Thyroid gland (tissue), 4 donors: ENCODE measurements around the gene PPIF.

Experiments
- POLR2A ChIP-seq, 2 donors: fragments of 450-650 bp; IDR thresholded peaks; one replicate each; pipeline ENCODE4 v1.6.1; 2017; ENCODE audit warnings: antibody characterized with exemption in 2 of 2, mild to moderate bottlenecking in 2 of 2, moderate library complexity in 1 of 2
- TF ChIP-seq, protein P1 (sequence below), 6 experiments: fragments of 200-600 bp in 3 of 6; fragments of 450-650 bp in 3 of 6; sonication (generic) in 3 of 6; IDR thresholded peaks; one replicate each; pipeline ENCODE4 v1.5.1; 2016 to 2019; ENCODE audit warnings: antibody characterized with exemption in 6 of 6, mild to moderate bottlenecking in 2 of 6, inconsistent platforms in 1 of 6, moderate library complexity in 1 of 6

DNA sequence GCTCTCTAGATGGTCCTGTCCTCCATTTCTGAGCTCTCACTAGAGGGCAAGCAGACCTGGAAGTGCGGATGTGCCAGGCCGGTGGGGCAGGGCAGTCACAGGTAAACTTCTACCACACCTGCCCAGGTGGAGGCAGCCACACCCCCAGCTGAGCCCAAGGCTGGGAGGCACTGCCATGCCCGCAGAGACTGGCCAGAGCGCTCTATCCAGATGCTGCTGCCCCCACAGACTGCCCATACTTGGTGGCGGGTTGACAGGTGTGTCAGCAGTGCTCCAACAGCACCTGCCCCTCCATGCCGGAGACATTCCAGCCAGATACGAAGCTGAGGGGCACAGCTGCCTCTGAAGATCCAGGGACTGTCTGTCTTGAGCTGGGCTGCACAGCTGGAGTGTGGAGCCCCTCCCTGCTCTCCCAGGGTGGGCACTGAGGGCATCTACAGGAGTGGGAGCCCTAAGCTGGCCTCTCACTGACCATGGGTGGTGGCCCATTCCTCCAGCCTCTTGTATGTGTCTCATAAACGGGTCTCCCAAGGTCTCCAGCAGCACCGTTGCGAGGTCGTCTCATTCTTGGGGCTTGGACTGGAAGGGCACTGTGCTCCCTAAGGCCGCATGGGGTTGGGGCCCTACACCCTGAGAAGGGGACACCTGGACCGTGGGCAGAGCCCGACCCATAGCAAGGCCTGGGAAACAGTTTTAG lies 38.2 kb upstream of the PPIF start:
- TF ChIP-seq, protein P1, sequence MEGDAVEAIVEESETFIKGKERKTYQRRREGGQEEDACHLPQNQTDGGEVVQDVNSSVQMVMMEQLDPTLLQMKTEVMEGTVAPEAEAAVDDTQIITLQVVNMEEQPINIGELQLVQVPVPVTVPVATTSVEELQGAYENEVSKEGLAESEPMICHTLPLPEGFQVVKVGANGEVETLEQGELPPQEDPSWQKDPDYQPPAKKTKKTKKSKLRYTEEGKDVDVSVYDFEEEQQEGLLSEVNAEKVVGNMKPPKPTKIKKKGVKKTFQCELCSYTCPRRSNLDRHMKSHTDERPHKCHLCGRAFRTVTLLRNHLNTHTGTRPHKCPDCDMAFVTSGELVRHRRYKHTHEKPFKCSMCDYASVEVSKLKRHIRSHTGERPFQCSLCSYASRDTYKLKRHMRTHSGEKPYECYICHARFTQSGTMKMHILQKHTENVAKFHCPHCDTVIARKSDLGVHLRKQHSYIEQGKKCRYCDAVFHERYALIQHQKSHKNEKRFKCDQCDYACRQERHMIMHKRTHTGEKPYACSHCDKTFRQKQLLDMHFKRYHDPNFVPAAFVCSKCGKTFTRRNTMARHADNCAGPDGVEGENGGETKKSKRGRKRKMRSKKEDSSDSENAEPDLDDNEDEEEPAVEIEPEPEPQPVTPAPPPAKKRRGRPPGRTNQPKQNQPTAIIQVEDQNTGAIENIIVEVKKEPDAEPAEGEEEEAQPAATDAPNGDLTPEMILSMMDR (IDR thresholded peaks at IDR 0.05) = no peak
- no peak for TF ChIP-seq POLR2A (IDR thresholded peaks at IDR 0.05)
